H1 (cell line): ENCODE data around the gene ACOT7. TPM values are rescaled to one million over a fixed set of nuclear protein-coding genes. Genes with fewer than 3 reads are reported as not detected.
A peak's percentile ranks its signal among the peaks of the same experiment; 100 is the strongest.

Experiments
- CTCF ChIA-PET: fragments of 300-600 bp; sonication (Branson Sonifier 250); formaldehyde crosslinking; loops from one replicate; lab custom pipeline; 2021; ENCODE audit not compliant: partially characterized antibody; lab: Charles Lee
- POLR2A ChIA-PET: fragments of 300-600 bp; sonication (Branson Sonifier 250); formaldehyde crosslinking; loops from one replicate; lab custom pipeline; 2021; ENCODE audit warnings: inconsistent platforms; ENCODE audit not compliant: partially characterized antibody; lab: Charles Lee
- DNase-seq, 2 experiments: peaks; one replicate each; pipeline versions ENCODE4 v3.0.0 to v3.0.0-alpha.2; 2010 to 2022; ENCODE audit warnings: low spot score in 2 of 2, low read depth in 1 of 2, mixed read lengths in 1 of 2
- FAIRE-seq: peaks from 2 replicates; lab custom pipeline; 2011; peaks lifted over from hg19 to GRCh38; lab: Jason Lieb, UNC
- H2AFZ ChIP-seq: 2 replicates; pipeline ENCODE4 v1.8.1; 2012; ENCODE audit warnings: low read length, inconsistent platforms
- H2AK5ac ChIP-seq: 2 replicates; pipeline ENCODE4 v1.6.1; 2013; ENCODE audit warnings: low read depth, low read length
- H2BK120ac ChIP-seq: replicated peaks from 2 replicates; pipeline ENCODE3; 2013; ENCODE audit warnings: low read depth, low read length, inconsistent platforms
- H2BK12ac ChIP-seq: 2 replicates; pipeline ENCODE4 v1.6.1; 2013; ENCODE audit warnings: low read depth, low read length
- H2BK15ac ChIP-seq: 2 replicates; pipeline ENCODE4 v1.6.1; 2013; ENCODE audit warnings: low read length
- H2BK20ac ChIP-seq: 2 replicates; pipeline ENCODE4 v1.6.1; 2013; ENCODE audit warnings: low read length
- H2BK5ac ChIP-seq: 2 replicates; pipeline ENCODE4 v1.6.1; 2013; ENCODE audit warnings: low read depth, low read length
- H3K14ac ChIP-seq: 2 replicates; pipeline ENCODE4 v1.6.1; 2013; ENCODE audit warnings: inconsistent platforms; ENCODE audit not compliant: insufficient read length
- H3K18ac ChIP-seq: 2 replicates; pipeline ENCODE4 v1.6.1; 2013; ENCODE audit warnings: low read length; ENCODE audit errors: extremely low read depth
- H3K23ac ChIP-seq: 2 replicates; pipeline ENCODE4 v1.6.1; 2013; ENCODE audit warnings: inconsistent platforms; ENCODE audit not compliant: insufficient read length
- H3K23me2 ChIP-seq: 2 replicates; pipeline ENCODE4 v1.6.1; 2013; ENCODE audit warnings: low read depth, low read length
- H3K27ac ChIP-seq: 2 replicates; pipeline ENCODE4 v1.6.1; 2011; ENCODE audit warnings: low read depth, low read length, inconsistent platforms
- H3K27me3 ChIP-seq, 4 experiments: replicated peaks in 1 of 4; 1 replicate in 1 of 4; 2 replicates in 3 of 4; pipeline versions ENCODE4 v1.6.1 to v1.8.1; 2011 to 2013; ENCODE audit warnings: low read length in 3 of 4, mild to moderate bottlenecking in 3 of 4, inconsistent platforms in 2 of 4, mixed read lengths in 2 of 4, moderate library complexity in 1 of 4; ENCODE audit not compliant: control insufficient read depth in 3 of 4, insufficient read depth in 3 of 4; ENCODE audit errors: extremely low read depth in 1 of 4
- H3K36me3 ChIP-seq, 4 experiments: 2 replicates each; pipeline versions ENCODE4 v1.6.1 to v1.8.1; 2011 to 2013; ENCODE audit warnings: mild to moderate bottlenecking in 4 of 4, low read length in 3 of 4, moderate library complexity in 2 of 4, control low read depth in 1 of 4, inconsistent platforms in 1 of 4; ENCODE audit not compliant: insufficient read depth in 4 of 4, control insufficient read depth in 2 of 4
- H3K4ac ChIP-seq: replicated peaks from 2 replicates; pipeline ENCODE3; 2013; ENCODE audit warnings: low read length, low read depth, mixed read lengths, inconsistent platforms; ENCODE audit not compliant: insufficient read length
- H3K4me1 ChIP-seq, 4 experiments: replicated peaks in 1 of 4; 1 replicate in 1 of 4; 2 replicates in 3 of 4; pipeline versions ENCODE4 v1.6.1 to v1.8.1; 2011 to 2013; ENCODE audit warnings: low read length in 3 of 4, inconsistent platforms in 2 of 4, mixed read lengths in 1 of 4; ENCODE audit not compliant: insufficient read depth in 4 of 4, control insufficient read depth in 3 of 4
- H3K4me2 ChIP-seq, 2 experiments: 2 replicates each; pipeline versions ENCODE4 v1.6.1 to v1.8.1; 2011 to 2013; ENCODE audit warnings: low read depth in 2 of 2, low read length in 2 of 2, control low read depth in 1 of 2, inconsistent platforms in 1 of 2, mild to moderate bottlenecking in 1 of 2; ENCODE audit not compliant: insufficient read depth in 1 of 2
- H3K4me3 ChIP-seq, 4 experiments: fragments of 200-600, 300-600 bp in 1 of 4; sonication (generic), shearing (Covaris generic), sonication (Bioruptor Twin) in 1 of 4; 2 replicates each; pipeline versions ENCODE4 v1.5.1 to v1.8.1; 2011 to 2016; ENCODE audit warnings: low read length in 4 of 4, low read depth in 3 of 4, control low read depth in 2 of 4, inconsistent platforms in 2 of 4, mild to moderate bottlenecking in 2 of 4, mixed read lengths in 1 of 4, moderate library complexity in 1 of 4; ENCODE audit not compliant: insufficient read depth in 2 of 4; ENCODE audit errors: extremely low read depth in 1 of 4
- H3K56ac ChIP-seq: replicated peaks from 2 replicates; pipeline ENCODE3; 2013; ENCODE audit warnings: low read depth, mild to moderate bottlenecking, mixed read lengths, low read length, inconsistent platforms; ENCODE audit not compliant: insufficient read length
- H3K79me1 ChIP-seq: 2 replicates; pipeline ENCODE4 v1.6.1; 2013; ENCODE audit warnings: low read depth, low read length, control low read depth
- H3K79me2 ChIP-seq, 2 experiments: 2 replicates each; pipeline versions ENCODE4 v1.6.1 to v1.8.1; 2012 to 2013; ENCODE audit warnings: low read length in 2 of 2, mild to moderate bottlenecking in 2 of 2, inconsistent platforms in 1 of 2; ENCODE audit not compliant: insufficient read depth in 2 of 2, control insufficient read depth in 1 of 2
- H3K9ac ChIP-seq, 4 experiments: replicated peaks in 1 of 4; 1 replicate in 1 of 4; 2 replicates in 3 of 4; pipeline versions ENCODE4 v1.6.1 to v1.8.1; 2011 to 2013; ENCODE audit warnings: low read depth in 3 of 4, low read length in 3 of 4, control low read depth in 2 of 4, mild to moderate bottlenecking in 2 of 4, moderate library complexity in 2 of 4, inconsistent platforms in 1 of 4; ENCODE audit errors: extremely low read depth in 1 of 4
- H3K9me3 ChIP-seq, 2 experiments: 2 replicates each; pipeline versions ENCODE4 v1.6.1 to v1.8.1; 2012 to 2013; ENCODE audit warnings: mild to moderate bottlenecking in 2 of 2, moderate library complexity in 2 of 2, control low read depth in 1 of 2, inconsistent platforms in 1 of 2, low read depth in 1 of 2, low read length in 1 of 2, mixed read lengths in 1 of 2; ENCODE audit not compliant: insufficient read depth in 2 of 2
- H4K20me1 ChIP-seq, 2 experiments: replicated peaks in 1 of 2; 2 replicates each; pipeline versions ENCODE3 to v1.8.1; 2011 to 2013; ENCODE audit warnings: inconsistent platforms in 2 of 2, low read length in 2 of 2, mild to moderate bottlenecking in 1 of 2; ENCODE audit not compliant: insufficient read depth in 2 of 2, control insufficient read depth in 1 of 2
- H4K5ac ChIP-seq: 2 replicates; pipeline ENCODE4 v1.6.1; 2013; ENCODE audit warnings: low read length, low read depth, mixed read lengths, inconsistent platforms; ENCODE audit not compliant: insufficient read length
- H4K8ac ChIP-seq: 2 replicates; pipeline ENCODE4 v1.8.0; 2013; ENCODE audit warnings: mild to moderate bottlenecking, moderate library complexity, low read length, inconsistent platforms; ENCODE audit not compliant: insufficient read depth; ENCODE audit errors: extremely low read depth
- H4K91ac ChIP-seq: replicated peaks from 2 replicates; pipeline ENCODE3; 2013; ENCODE audit warnings: low read length, mixed read lengths, inconsistent platforms; ENCODE audit not compliant: insufficient read length
- EGR1 ChIP-seq: IDR thresholded peaks from 2 replicates; pipeline ENCODE4 v1.6.1; 2011; ENCODE audit warnings: low read depth, low read length, borderline replicate concordance
- WGBS, 2 experiments: shearing (Covaris generic) in 1 of 2; methylation state at CpG; one replicate each; pipeline versions ENCODE4 v1.1.6 to v1.1.7; 2013 to 2015; ENCODE audit warnings: low lambda C conversion rate in 2 of 2, mixed read lengths in 2 of 2, inconsistent platforms in 1 of 2, low coverage in 1 of 2, missing lambda C conversion rate in 1 of 2; ENCODE audit not compliant: insufficient replicate concordance in 2 of 2, insufficient coverage in 1 of 2, insufficient read length in 1 of 2; ENCODE audit errors: extremely low coverage in 1 of 2, missing lambda C conversion rate in 1 of 2; 5-methylcytosine and 5-hydroxymethylcytosine counted together
- polyA plus RNA-seq, 7 experiments: library from polyadenylated mRNA; depleted of rRNA in 3 of 7; stranded (reverse) in 5 of 7; unstranded in 2 of 7; fragments of >200 nt in 5 of 7; fragments of 200-250 nt in 2 of 7; gene quantifications; 1 replicate in 5 of 7; 2 replicates in 1 of 7; 4 replicates in 1 of 7; pipeline versions ENCODE4 v1.2.1 to v1.2.3, GENCODE V29; 2011 to 2013; ENCODE audit warnings: missing spikeins in 2 of 7, mixed read lengths in 2 of 7
- total RNA-seq: library from RNA; stranded (reverse); fragmentation: NEBNext Ultra II Directional; extraction: Animal tissue kit (Norgen Biotek cat#: 25700); gene quantifications from 2 replicates; pipeline ENCODE4 v1.2.1, GENCODE V29; 2021
- TF ChIP-seq, protein P1 (sequence below): IDR thresholded peaks from 2 replicates; pipeline ENCODE4 v1.6.1; 2012; ENCODE audit warnings: inconsistent platforms

Gene ACOT7
- total and polyA plus RNA-seq, 2 of the 8 experiments (the other 6 are each of a cell fraction or from before 2014, with no cell fraction given), result 151 to 214 TPM

DNA sequence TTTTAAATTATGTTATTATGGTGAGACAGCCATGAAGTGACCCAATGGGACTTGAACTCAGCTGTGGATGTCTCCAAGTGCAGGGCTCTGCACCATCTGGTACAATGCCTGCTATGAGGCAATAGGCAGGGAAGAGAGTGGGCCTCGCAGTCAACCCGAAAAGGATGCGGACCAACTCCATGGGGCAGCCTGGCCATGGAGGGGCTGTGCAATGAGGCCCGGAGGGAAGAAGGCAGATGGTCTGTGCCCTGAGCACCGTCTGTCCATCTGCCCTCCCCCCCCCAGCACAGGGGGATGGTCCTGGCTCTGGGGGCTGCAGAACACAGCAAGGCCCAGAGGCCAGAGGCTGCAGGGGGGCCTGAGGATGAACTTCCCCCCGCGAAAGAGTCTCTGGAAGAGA is 48.0 kb upstream of the ACOT7 start:
- H3K56ac ChIP-seq, result no peak overlapping the region
- H3K4me1 ChIP-seq, result peaks cover 3 to 21% (median 9%) of the 10 kb centered on the region in 4 experiments
- no peak overlapping the region for H3K23ac ChIP-seq
- no peak overlapping the region for H2BK5ac ChIP-seq
- H3K4me2 ChIP-seq, result peak overlapping the region in 1 of 2 experiments; percentile 79; a peak in 1 of 4 replicates
- peaks cover 0 to 20% (median 12%) of the 10 kb centered on the region in 4 experiments; a peak in 5 of 7 replicates for H3K27me3 ChIP-seq
- H4K91ac ChIP-seq, result no peak overlapping the region
- H3K18ac ChIP-seq, result no peak overlapping the region
- no peak overlapping the region for H2BK15ac ChIP-seq
- no peaks in the 10 kb centered on the region for H3K79me1 ChIP-seq
- no peak overlapping the region for H2AK5ac ChIP-seq
- FAIRE-seq (no peak), DNase-seq (no peak)
- no peak overlapping the region for H3K4ac ChIP-seq
- no peak overlapping the region for H2BK120ac ChIP-seq
- H3K27ac ChIP-seq, result no peak overlapping the region
- H3K23me2 ChIP-seq, result peaks cover 3% of the 10 kb centered on the region; the same call in 1 of the 2 replicates
- H3K9me3 ChIP-seq, result no peaks in the 10 kb centered on the region
- ChIA-PET CTCF (interaction anchor here (0.6 to 18.8 kb wide), 22 partner anchors 8 to 425 kb away, joined by 3 to 321 read pairs (median 6); partner anchors contain the start of genes HES2, PLEKHG5 and TNFRSF25), POLR2A (interaction anchor here (1.2 to 1.4 kb wide), 2 partner anchors 26 to 202 kb away, joined by 3 to 5 read pairs; no protein-coding TSS in a partner anchor)
- H2BK20ac ChIP-seq, result no peak overlapping the region
- WGBS, 2 experiments, result 83% methylated on average over 7 of the region's 7 CpGs; no CpG with 5 or more reads in 1 of the 2 experiments
- no peak overlapping the region for H4K5ac ChIP-seq
- H4K8ac ChIP-seq, result no peak overlapping the region
- H3K79me2 ChIP-seq, result no peaks in the 10 kb centered on the region
- H3K9ac ChIP-seq, result no peak overlapping the region
- H2AFZ ChIP-seq, result no peak overlapping the region
- H3K14ac ChIP-seq, result no peak overlapping the region
- H3K36me3 ChIP-seq, result no peaks in the 10 kb centered on the region
- H4K20me1 ChIP-seq, result peaks cover 0 to 4% of the 10 kb centered on the region in 2 experiments
- H2BK12ac ChIP-seq, result no peak overlapping the region
- TF ChIP-seq EGR1, result no peak
- TF ChIP-seq, protein P1, sequence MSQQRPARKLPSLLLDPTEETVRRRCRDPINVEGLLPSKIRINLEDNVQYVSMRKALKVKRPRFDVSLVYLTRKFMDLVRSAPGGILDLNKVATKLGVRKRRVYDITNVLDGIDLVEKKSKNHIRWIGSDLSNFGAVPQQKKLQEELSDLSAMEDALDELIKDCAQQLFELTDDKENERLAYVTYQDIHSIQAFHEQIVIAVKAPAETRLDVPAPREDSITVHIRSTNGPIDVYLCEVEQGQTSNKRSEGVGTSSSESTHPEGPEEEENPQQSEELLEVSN, result no peak
- H3K4me3 ChIP-seq, result no peak overlapping the region
